Peyer's patch (tissue), 4 donors: ENCODE measurements around the gene SNX9.

Experiments used
- CTCF ChIP-seq, 6 experiments: fragments of 450-650 bp in 4 of 6; fragments of 200-600 bp in 2 of 6; sonication (generic) in 1 of 6; IDR thresholded peaks; one replicate each; pipeline ENCODE4 v1.5.1; 2017 to 2019; ENCODE audit warnings: antibody characterized with exemption in 6 of 6, mild to moderate bottlenecking in 3 of 6, moderate library complexity in 1 of 6
- POLR2A ChIP-seq, 2 donors: fragments of 450-650 bp; IDR thresholded peaks; one replicate each; pipeline ENCODE4 v1.5.1; 2017; ENCODE audit warnings: antibody characterized with exemption in 2 of 2, mild to moderate bottlenecking in 2 of 2, moderate library complexity in 2 of 2

GRCh38 chr6:157989541-157990289 lies 166.7 kb downstream of the SNX9 start:
- no peak for TF ChIP-seq CTCF (IDR thresholded peaks at IDR 0.05)
- no peak for TF ChIP-seq POLR2A (IDR thresholded peaks at IDR 0.05)
